ENCODE measurements around the gene OAS2. TPM values are rescaled to one million over a fixed set of nuclear protein-coding genes. Genes with fewer than 3 reads are reported as not detected.

OAS2 gene
- total RNA-seq, 2 donors from 2014 or later: 3.0 to 3.2 TPM

- intact Hi-C loops (cut with DNase I): loop anchor here (2.0 to 5.0 kb wide), 3 partner anchors 47 to 123 kb away; no protein-coding TSS in a partner anchor
- Histone ChIP-seq H3K4me3 (no peak overlapping the region), H3K27ac (no peak overlapping the region), H3K9me3 (no peaks in the 10 kb centered on the region), H3K36me3 (no peaks in the 10 kb centered on the region), H3K4me1 (no peaks in the 10 kb centered on the region), H3K9ac (ENCODE audit: low read depth in 2 of 2, low read length in 2 of 2) (no peak overlapping the region), H3K27me3 (peaks cover 4% of the 10 kb centered on the region)
- DNase-seq: no peak
- TF ChIP-seq CTCF (IDR thresholded peaks at IDR 0.05): no peak
Measured at GRCh38 chr12:113049976-113050742, 71.8 kb downstream of the OAS2 start.

GRCh38 chr12:113050795-113051194 lies 72.5 kb downstream of the OAS2 start:
- Histone ChIP-seq H3K27ac (no peak overlapping the region), H3K4me1 (no peaks in the 10 kb centered on the region), H3K27me3 (peaks cover 9% of the 10 kb centered on the region), H3K36me3 (no peaks in the 10 kb centered on the region), H3K9me3 (no peaks in the 10 kb centered on the region), H3K9ac (ENCODE audit: low read depth in 2 of 2, low read length in 2 of 2) (no peak overlapping the region), H3K4me3 (no peak overlapping the region)
- no peak for TF ChIP-seq CTCF (IDR thresholded peaks at IDR 0.05)
- intact Hi-C loops (cut with DNase I): loop anchor here (5.0 kb wide), 1 partner anchor 102 kb away; no protein-coding TSS in a partner anchor
- no peak for DNase-seq

GRCh38 chr12:113051759-113052158 lies 73.4 kb downstream of the OAS2 start:
- intact Hi-C loops (cut with DNase I): loop anchor here (5.0 kb wide), 1 partner anchor 101 kb away; no protein-coding TSS in a partner anchor

GRCh38 chr12:113052326-113052725 lies 74.0 kb downstream of the OAS2 start:
- Histone ChIP-seq H3K27me3 (peaks cover 20% of the 10 kb centered on the region), H3K27ac (no peak overlapping the region), H3K4me1 (no peaks in the 10 kb centered on the region), H3K4me3 (no peak overlapping the region), H3K9ac (ENCODE audit: low read depth in 2 of 2, low read length in 2 of 2) (no peak overlapping the region), H3K9me3 (no peaks in the 10 kb centered on the region), H3K36me3 (no peaks in the 10 kb centered on the region)
- DNase-seq: no peak
- intact Hi-C loops (cut with DNase I): loop anchor here (5.0 kb wide), 1 partner anchor 100 kb away; no protein-coding TSS in a partner anchor
- TF ChIP-seq CTCF (IDR thresholded peaks at IDR 0.05): no peak

More at GRCh38 chr12:113051759-113052158, 73.4 kb downstream of the OAS2 start:
- H3K27me3 ChIP-seq: peaks cover 14% of the 10 kb centered on the region
- H3K9me3 ChIP-seq: no peaks in the 10 kb centered on the region
- H3K9ac ChIP-seq (ENCODE audit: low read depth in 2 of 2, low read length in 2 of 2): no peak overlapping the region
- no peaks in the 10 kb centered on the region for H3K36me3 ChIP-seq
- no peak for DNase-seq
- H3K4me1 ChIP-seq: no peaks in the 10 kb centered on the region
- no peak for TF ChIP-seq CTCF (IDR thresholded peaks at IDR 0.05)
- no peak overlapping the region for H3K4me3 ChIP-seq
- no peak overlapping the region for H3K27ac ChIP-seq

GRCh38 chr12:113054948-113055486 lies 76.7 kb downstream of the OAS2 start:
- no peak for DNase-seq
- H3K9ac ChIP-seq (ENCODE audit: low read depth in 2 of 2, low read length in 2 of 2): no peak overlapping the region
- TF ChIP-seq CTCF (IDR thresholded peaks at IDR 0.05): no peak
- no peaks in the 10 kb centered on the region for H3K36me3 ChIP-seq
- no peak overlapping the region for H3K4me3 ChIP-seq
- intact Hi-C loops (cut with DNase I): loop anchor here (5.0 kb wide), 1 partner anchor 97 kb away; no protein-coding TSS in a partner anchor
- H3K9me3 ChIP-seq: no peaks in the 10 kb centered on the region
- H3K27me3 ChIP-seq: peaks cover 25% of the 10 kb centered on the region
- H3K4me1 ChIP-seq: no peaks in the 10 kb centered on the region
- H3K27ac ChIP-seq: no peak overlapping the region

Data from colonic mucosa (tissue), 4 donors.